Esophagus squamous epithelium (tissue), 4 donors: ENCODE measurements around the gene CBLB.

Source experiments
- POLR2A ChIP-seq, 4 donors: fragments of 450-650 bp; IDR thresholded peaks; one replicate each; pipeline ENCODE4 v1.6.1; 2017; ENCODE audit warnings: antibody characterized with exemption in 4 of 4, mild to moderate bottlenecking in 4 of 4, moderate library complexity in 3 of 4
- TF ChIP-seq, protein P1 (sequence below), 6 experiments: fragments of 450-650 bp in 4 of 6; fragments of 200-600 bp in 2 of 6; sonication (generic) in 2 of 6; IDR thresholded peaks; one replicate each; pipeline ENCODE4 v1.5.1; 2016 to 2019; ENCODE audit warnings: antibody characterized with exemption in 6 of 6, mild to moderate bottlenecking in 4 of 6, moderate library complexity in 4 of 6

DNA sequence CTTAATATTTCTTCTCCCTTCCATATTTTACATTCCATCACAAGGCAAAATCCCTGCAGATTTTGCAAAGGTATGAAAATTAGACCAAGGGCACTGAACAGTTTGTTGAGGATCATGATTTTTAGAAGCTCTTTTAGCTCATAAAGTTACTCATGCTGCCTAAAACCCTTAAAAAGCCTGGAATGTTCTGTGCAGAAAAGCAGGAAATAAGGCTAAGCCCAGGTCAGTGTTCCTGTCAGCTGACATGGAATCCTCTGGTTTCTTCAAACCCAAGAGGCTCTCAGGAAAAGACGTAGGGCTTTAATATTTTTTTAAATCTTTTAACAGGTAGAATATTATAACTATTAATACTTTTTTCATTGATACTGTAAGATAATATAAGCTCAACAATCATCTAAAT lies 8.2 kb downstream of the CBLB start:
- TF ChIP-seq, protein P1, sequence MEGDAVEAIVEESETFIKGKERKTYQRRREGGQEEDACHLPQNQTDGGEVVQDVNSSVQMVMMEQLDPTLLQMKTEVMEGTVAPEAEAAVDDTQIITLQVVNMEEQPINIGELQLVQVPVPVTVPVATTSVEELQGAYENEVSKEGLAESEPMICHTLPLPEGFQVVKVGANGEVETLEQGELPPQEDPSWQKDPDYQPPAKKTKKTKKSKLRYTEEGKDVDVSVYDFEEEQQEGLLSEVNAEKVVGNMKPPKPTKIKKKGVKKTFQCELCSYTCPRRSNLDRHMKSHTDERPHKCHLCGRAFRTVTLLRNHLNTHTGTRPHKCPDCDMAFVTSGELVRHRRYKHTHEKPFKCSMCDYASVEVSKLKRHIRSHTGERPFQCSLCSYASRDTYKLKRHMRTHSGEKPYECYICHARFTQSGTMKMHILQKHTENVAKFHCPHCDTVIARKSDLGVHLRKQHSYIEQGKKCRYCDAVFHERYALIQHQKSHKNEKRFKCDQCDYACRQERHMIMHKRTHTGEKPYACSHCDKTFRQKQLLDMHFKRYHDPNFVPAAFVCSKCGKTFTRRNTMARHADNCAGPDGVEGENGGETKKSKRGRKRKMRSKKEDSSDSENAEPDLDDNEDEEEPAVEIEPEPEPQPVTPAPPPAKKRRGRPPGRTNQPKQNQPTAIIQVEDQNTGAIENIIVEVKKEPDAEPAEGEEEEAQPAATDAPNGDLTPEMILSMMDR (IDR thresholded peaks at IDR 0.05) = no peak
- TF ChIP-seq POLR2A (IDR thresholded peaks at IDR 0.05) = no peak
